K562 (cell line): ENCODE results near the gene ATXN7. TPM values are rescaled to one million over a fixed set of nuclear protein-coding genes. Genes with fewer than 3 reads are reported as not detected.

Source experiments
- ATAC-seq: fragments of 200-7000 bp; cut with Tn5 transposase; 3 replicates; pipeline ENCODE4 v1.9.1; 2020; ENCODE audit warnings: moderate library complexity
- BruUV-seq: library from RNA; stranded (reverse); fragments of 400-500 nt; replicated peaks from 2 replicates; lab custom pipeline; 2021; lab: Mats Ljungman, UMichigan
- CTCF ChIA-PET: fragments of 300-600 bp; formaldehyde crosslinking; extraction: SDS; loops from one replicate; lab custom pipeline; 2021; ENCODE audit warnings: low intra/inter-chr PET ratio; lab: Yijun Ruan, JAX
- POLR2A ChIA-PET: fragments of 300-600, 350-650 bp; sonication (Branson Sonifier 250); formaldehyde crosslinking; extraction: SDS; loops from one replicate; lab custom pipeline; 2021; ENCODE audit warnings: antibody characterized with exemption, inconsistent platforms; lab: Yijun Ruan, JAX
- DNase-seq, 4 experiments: peaks; one replicate each; pipeline versions ENCODE4 v3.0.0 to v3.0.0-alpha.2; 2011 to 2018; ENCODE audit warnings: low spot score in 3 of 4, mixed read lengths in 3 of 4; ENCODE audit errors: extremely low read depth in 1 of 4
- FAIRE-seq: peaks from 2 replicates; lab custom pipeline; 2011; peaks lifted over from hg19 to GRCh38; lab: Jason Lieb, UNC
- H2AFZ ChIP-seq: 2 replicates; pipeline ENCODE4 v1.6.0; 2011; ENCODE audit warnings: low read depth, low read length, control low read depth, inconsistent platforms
- H3K27ac ChIP-seq: fragments of 200-600 bp; 3 replicates; pipeline ENCODE4 v1.8.0; 2011; ENCODE audit warnings: low read depth, mild to moderate bottlenecking, control low read depth, inconsistent platforms, low read length, moderate library complexity, mixed read lengths; ENCODE audit errors: extremely low read depth
- H3K27me3 ChIP-seq, 2 experiments: fragments of 300-600 bp in 1 of 2; 2 replicates in 1 of 2; 3 replicates in 1 of 2; pipeline versions ENCODE4 v1.6.0 to v1.8.0; 2011; ENCODE audit warnings: inconsistent platforms in 2 of 2, low read length in 2 of 2, mild to moderate bottlenecking in 1 of 2, mixed read lengths in 1 of 2, moderate library complexity in 1 of 2; ENCODE audit not compliant: control insufficient read depth in 2 of 2, insufficient read depth in 2 of 2
- H3K36me3 ChIP-seq: fragments of 300-600 bp; 3 replicates; pipeline ENCODE4 v1.8.0; 2011; ENCODE audit warnings: mild to moderate bottlenecking, low read length, inconsistent platforms; ENCODE audit not compliant: control insufficient read depth, insufficient read depth
- H3K4me1 ChIP-seq, 2 experiments: fragments of 200-600 bp in 1 of 2; replicated peaks in 1 of 2; 2 replicates in 1 of 2; 3 replicates in 1 of 2; pipeline versions ENCODE4 v1.5.1 to v1.8.0; 2011; ENCODE audit warnings: inconsistent platforms in 2 of 2, low read length in 2 of 2, mild to moderate bottlenecking in 1 of 2, mixed read lengths in 1 of 2, moderate library complexity in 1 of 2; ENCODE audit not compliant: control insufficient read depth in 2 of 2, insufficient read depth in 2 of 2
- H3K4me2 ChIP-seq: 2 replicates; pipeline ENCODE4 v1.6.1; 2011; ENCODE audit warnings: low read length, control low read depth, inconsistent platforms, mixed read lengths; ENCODE audit not compliant: insufficient read depth
- H3K4me3 ChIP-seq: fragments of 200-600 bp; sonication (generic), shearing (Covaris generic); 2 replicates; pipeline ENCODE4 v1.5.1; 2016; ENCODE audit warnings: control low read depth, inconsistent platforms
- H3K79me2 ChIP-seq: fragments of 200-600 bp; 3 replicates; pipeline ENCODE4 v1.8.0; 2011; ENCODE audit warnings: low read length, inconsistent platforms; ENCODE audit not compliant: control insufficient read depth, insufficient read depth
- H3K9ac ChIP-seq, 2 experiments: 2 replicates each; pipeline versions ENCODE4 v1.6.0 to v1.6.1; 2011; ENCODE audit warnings: low read depth in 2 of 2, low read length in 2 of 2, control low read depth in 1 of 2, inconsistent platforms in 1 of 2, mild to moderate bottlenecking in 1 of 2, mixed read lengths in 1 of 2; ENCODE audit not compliant: insufficient read depth in 1 of 2
- H3K9me1 ChIP-seq: one replicate; pipeline ENCODE4 v1.6.0; 2011; ENCODE audit warnings: inconsistent platforms, mild to moderate bottlenecking, low read length, moderate library complexity; ENCODE audit not compliant: control insufficient read depth, insufficient read depth
- H3K9me3 ChIP-seq: replicated peaks from 2 replicates; pipeline ENCODE4 v1.5.1; 2011; ENCODE audit warnings: low read depth, low read length, inconsistent platforms; ENCODE audit not compliant: control insufficient read depth, insufficient read depth
- H4K20me1 ChIP-seq: replicated peaks from 2 replicates; pipeline ENCODE4 v1.6.1; 2011; ENCODE audit warnings: low read length, inconsistent platforms, mixed read lengths; ENCODE audit not compliant: control insufficient read depth, insufficient read depth
- DPF2 ChIP-seq: fragments of 450-650 bp; IDR thresholded peaks from 2 replicates; pipeline ENCODE4 v1.6.1; 2016
- SREBF2 ChIP-seq: sonication (generic); formaldehyde crosslinking; IDR thresholded peaks from 2 replicates; pipeline ENCODE4 v1.4.0; 2020; ENCODE audit warnings: mild to moderate bottlenecking, missing genetic modification reagents
- ZBTB11 ChIP-seq, 3 experiments: fragments of 200-800 bp in 1 of 3; fragments of 250-450 bp in 1 of 3; fragments of 450-650 bp in 1 of 3; sonication (Bioruptor Pico) in 1 of 3; sonication (Bioruptor generic) in 1 of 3; formaldehyde crosslinking in 1 of 3; IDR thresholded peaks; 2 replicates each; pipeline versions ENCODE4 v1.6.1 to v1.8.0; 2016 to 2022; ENCODE audit warnings: mild to moderate bottlenecking in 2 of 3, missing genetic modification characterization in 2 of 3, missing compliant biosample characterization in 1 of 3, moderate library complexity in 1 of 3
- ZNF24 ChIP-seq: fragments of 450-650 bp; IDR thresholded peaks from 2 replicates; pipeline ENCODE4 v1.6.1; 2016
- ZNF766 ChIP-seq: fragments of 200-800 bp; sonication (Bioruptor generic); conservative IDR thresholded peaks from 2 replicates; pipeline ENCODE4 v1.6.1; 2016; ENCODE audit warnings: missing genetic modification characterization, missing compliant biosample characterization
- WGBS: fragments of 100-300 bp; shearing (Covaris generic); methylation state at CpG from one replicate; pipeline ENCODE4 v1.1.6; 2016; ENCODE audit warnings: low coverage, mixed read lengths; ENCODE audit not compliant: insufficient coverage; ENCODE audit errors: missing lambda C conversion rate; 5-methylcytosine and 5-hydroxymethylcytosine counted together
- in situ Hi-C: fragments of 300-500 bp; cut with MboI; formaldehyde crosslinking; loops from 4 replicates; pipeline ENCODE4 v1.15.0; 2018; ENCODE audit warnings: inconsistent platforms, mixed read lengths
- intact Hi-C: fragments of 100-400 bp; cut with micrococcal nuclease; formaldehyde crosslinking; loops from 2 replicates; pipeline ENCODE4 v1.14.2; 2022
- polyA plus RNA-seq, 8 experiments: library from polyadenylated mRNA; depleted of rRNA in 4 of 8; stranded (reverse) in 5 of 8; unstranded in 3 of 8; fragments of >200 nt; fragmentation: Nextera tagmentation in 2 of 8; fragmentation: Illumina TruSeq in 1 of 8; extraction: Ambion mirVana in 2 of 8; extraction: Trizol in 1 of 8; gene quantifications; 2 replicates each; pipeline versions ENCODE4 v1.2.1 to v1.2.3, GENCODE V29; 2011 to 2014; ENCODE audit warnings: inconsistent platforms in 1 of 8, missing spikeins in 1 of 8
- total RNA-seq, 7 experiments: library from RNA; depleted of rRNA in 6 of 7; stranded (reverse); fragments of >200 nt in 6 of 7; fragmentation: Illumina TruSeq in 2 of 7; extraction: Trizol in 2 of 7; gene quantifications; 2 replicates each; pipeline versions ENCODE4 v1.2.1 to v1.2.3, GENCODE V29; 2011 to 2021; ENCODE audit warnings: low replicate concordance in 1 of 7

ATXN7 gene
- total and polyA plus RNA-seq, 9 of the 15 experiments (the other 6 are each of a cell fraction or from before 2014, with no cell fraction given) = 0.41 to 9.2 (median 6.7) TPM

- H3K4me3 ChIP-seq = no peak overlapping the region
- H3K27me3 ChIP-seq = no peaks in the 10 kb centered on the region
- ATAC-seq (no peak), FAIRE-seq (no peak), DNase-seq (no peak)
- no peak for TF ChIP-seq ZNF766
- TF ChIP-seq ZNF24 = no peak
- no peak for TF ChIP-seq SREBF2 (CRISPR knock-in tag)
- TF ChIP-seq DPF2 = no peak
- TF ChIP-seq ZBTB11 (CRISPR knock-in tag; IDR thresholded peaks at IDR 0.05) = peak in 1 of 3 experiments; percentile 62; a peak in 2 of 6 replicates
- WGBS = 97% methylated on average over 5 of the region's 5 CpGs
- no peaks in the 10 kb centered on the region for H4K20me1 ChIP-seq
- H3K9ac ChIP-seq = no peak overlapping the region
- no peak overlapping the region for H3K27ac ChIP-seq
- H3K4me2 ChIP-seq = no peak overlapping the region
- peaks cover 0 to 4% of the 10 kb centered on the region in 2 experiments; a peak in 2 of 5 replicates for H3K4me1 ChIP-seq
- H3K9me1 ChIP-seq = no peaks in the 10 kb centered on the region
- H3K79me2 ChIP-seq = peaks cover 5% of the 10 kb centered on the region; the same call in 2 of the 3 replicates
- in situ Hi-C loops = no loop called here
- intact Hi-C loops = no loop called here
- BruUV-seq = no TSS peak
- CTCF ChIA-PET = no interaction called here
- H3K36me3 ChIP-seq = no peaks in the 10 kb centered on the region
- no peak overlapping the region for H2AFZ ChIP-seq
- POLR2A ChIA-PET = no interaction called here
- H3K9me3 ChIP-seq = no peaks in the 10 kb centered on the region
These were observed 27.9 kb downstream of the ATXN7 start for GRCh38 chr3:63891518-63891917.
